ENCODE measurements around the gene FAM174C. TPM values are rescaled to one million over a fixed set of nuclear protein-coding genes. Genes with fewer than 3 reads are reported as not detected.

Gene FAM174C
- total and polyA plus RNA-seq, 10 donors = 35.8 to 134 (median 46.6) TPM

DNA sequence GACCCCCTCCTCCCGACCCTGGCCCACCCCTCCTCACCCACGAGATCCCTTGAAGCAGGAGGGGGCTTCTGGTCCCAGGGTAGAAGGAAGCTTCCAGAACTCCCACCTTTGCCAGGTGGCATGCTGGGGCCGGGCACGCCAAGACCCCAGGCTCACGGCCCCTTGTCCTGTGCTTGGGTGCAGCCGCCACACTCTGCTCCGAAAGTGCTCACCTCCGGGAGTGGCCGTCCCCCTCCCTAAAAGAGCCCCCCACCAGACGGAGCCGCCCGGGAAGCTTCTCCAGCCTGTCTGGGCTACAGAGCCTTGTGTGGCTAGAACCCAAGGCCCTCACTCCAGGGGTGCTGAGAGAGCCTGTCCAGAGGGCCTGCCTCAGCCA lies 8.6 kb downstream of the FAM174C start:
- no peak overlapping the region for H3K27ac ChIP-seq
- H3K36me3 ChIP-seq = peaks cover 0 to 19% (median 9%) of the 10 kb centered on the region in 6 donors
- TF ChIP-seq POLR2AphosphoS5 (IDR thresholded peaks at IDR 0.05) = no peak
- TF ChIP-seq, protein P1, sequence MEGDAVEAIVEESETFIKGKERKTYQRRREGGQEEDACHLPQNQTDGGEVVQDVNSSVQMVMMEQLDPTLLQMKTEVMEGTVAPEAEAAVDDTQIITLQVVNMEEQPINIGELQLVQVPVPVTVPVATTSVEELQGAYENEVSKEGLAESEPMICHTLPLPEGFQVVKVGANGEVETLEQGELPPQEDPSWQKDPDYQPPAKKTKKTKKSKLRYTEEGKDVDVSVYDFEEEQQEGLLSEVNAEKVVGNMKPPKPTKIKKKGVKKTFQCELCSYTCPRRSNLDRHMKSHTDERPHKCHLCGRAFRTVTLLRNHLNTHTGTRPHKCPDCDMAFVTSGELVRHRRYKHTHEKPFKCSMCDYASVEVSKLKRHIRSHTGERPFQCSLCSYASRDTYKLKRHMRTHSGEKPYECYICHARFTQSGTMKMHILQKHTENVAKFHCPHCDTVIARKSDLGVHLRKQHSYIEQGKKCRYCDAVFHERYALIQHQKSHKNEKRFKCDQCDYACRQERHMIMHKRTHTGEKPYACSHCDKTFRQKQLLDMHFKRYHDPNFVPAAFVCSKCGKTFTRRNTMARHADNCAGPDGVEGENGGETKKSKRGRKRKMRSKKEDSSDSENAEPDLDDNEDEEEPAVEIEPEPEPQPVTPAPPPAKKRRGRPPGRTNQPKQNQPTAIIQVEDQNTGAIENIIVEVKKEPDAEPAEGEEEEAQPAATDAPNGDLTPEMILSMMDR (IDR thresholded peaks at IDR 0.05 in 8 of 11, conservative IDR thresholded peaks at IDR 0.05 in 3 of 11) = no peak
- no peak for TF ChIP-seq POLR2A (IDR thresholded peaks at IDR 0.05)
- WGBS, 5 donors = 65 to 84% (median 82%) methylated on average over 8 to 12 of the region's 12 CpGs
- H3K9me3 ChIP-seq = no peaks in the 10 kb centered on the region
- no peak overlapping the region for H3K4me3 ChIP-seq
- no peak for DNase-seq
- intact Hi-C loops (cut with DNase I; ENCODE audit: low total_unique reads) = loop anchor here (10.0 kb wide), 1 partner anchor 91 kb away; no protein-coding TSS in a partner anchor
- H3K27me3 ChIP-seq (replicated peaks in 1 of 7) = peaks cover 4 to 62% (median 56%) of the 10 kb centered on the region in 7 donors
- peaks cover 4 to 55% (median 37%) of the 10 kb centered on the region in 6 donors for H3K4me1 ChIP-seq

DNA sequence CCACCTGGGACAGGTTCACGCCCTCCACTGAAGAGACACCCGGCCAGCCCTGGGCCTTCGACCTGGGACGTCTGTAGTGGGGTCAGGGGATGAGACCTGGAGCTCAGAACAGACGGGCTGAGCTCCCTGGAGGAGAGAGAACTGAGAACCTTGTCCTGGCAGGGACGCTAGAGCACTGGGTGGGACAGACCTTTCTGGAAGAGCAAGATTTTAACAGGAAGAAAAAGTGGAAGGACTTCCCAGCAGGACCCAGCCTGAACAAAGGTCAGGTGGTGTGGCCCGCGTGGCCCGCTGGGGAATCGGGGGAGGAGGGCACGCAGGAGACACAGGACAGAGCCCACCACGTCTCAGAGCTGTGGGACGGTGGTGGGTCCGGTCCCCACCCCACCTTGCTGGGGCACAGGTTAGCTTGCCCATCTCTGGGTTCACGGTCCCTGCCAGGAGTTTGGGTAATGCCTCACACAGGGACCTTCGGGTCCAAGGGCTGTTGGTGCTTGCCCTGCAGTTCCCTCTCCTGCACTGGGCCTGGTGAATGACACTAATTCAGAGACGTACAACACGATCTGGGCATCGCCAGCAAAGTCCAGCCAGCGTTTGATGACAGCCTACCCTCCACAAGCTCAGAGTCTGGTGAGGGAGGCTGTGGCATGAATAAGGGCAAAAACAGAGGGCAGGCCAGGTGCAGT lies 9.1 kb downstream of the FAM174C start:
- H3K36me3 ChIP-seq = peaks cover 0 to 13% (median 4%) of the 10 kb centered on the region in 6 donors
- no peak overlapping the region for H3K4me3 ChIP-seq
- H3K4me1 ChIP-seq = peaks cover 4 to 50% (median 35%) of the 10 kb centered on the region in 6 donors
- H3K27me3 ChIP-seq (replicated peaks in 1 of 7) = peaks cover 4 to 67% (median 61%) of the 10 kb centered on the region in 7 donors
- 71 to 75% (median 73%) methylated on average over 17 to 20 of the region's 20 CpGs for whole genome bisulfite sequencing, 5 donors
- DNase-seq = no peak
- no peaks in the 10 kb centered on the region for H3K9me3 ChIP-seq
- H3K27ac ChIP-seq = no peak overlapping the region
- TF ChIP-seq POLR2AphosphoS5 (IDR thresholded peaks at IDR 0.05) (no peak), POLR2A (IDR thresholded peaks at IDR 0.05) (no peak)
- TF ChIP-seq, protein P1 (IDR thresholded peaks at IDR 0.05 in 8 of 11, conservative IDR thresholded peaks at IDR 0.05 in 3 of 11) = no peak
- intact Hi-C loops (cut with DNase I; ENCODE audit: low total_unique reads) = loop anchor here (10.0 kb wide), 1 partner anchor 90 kb away; no protein-coding TSS in a partner anchor

DNA sequence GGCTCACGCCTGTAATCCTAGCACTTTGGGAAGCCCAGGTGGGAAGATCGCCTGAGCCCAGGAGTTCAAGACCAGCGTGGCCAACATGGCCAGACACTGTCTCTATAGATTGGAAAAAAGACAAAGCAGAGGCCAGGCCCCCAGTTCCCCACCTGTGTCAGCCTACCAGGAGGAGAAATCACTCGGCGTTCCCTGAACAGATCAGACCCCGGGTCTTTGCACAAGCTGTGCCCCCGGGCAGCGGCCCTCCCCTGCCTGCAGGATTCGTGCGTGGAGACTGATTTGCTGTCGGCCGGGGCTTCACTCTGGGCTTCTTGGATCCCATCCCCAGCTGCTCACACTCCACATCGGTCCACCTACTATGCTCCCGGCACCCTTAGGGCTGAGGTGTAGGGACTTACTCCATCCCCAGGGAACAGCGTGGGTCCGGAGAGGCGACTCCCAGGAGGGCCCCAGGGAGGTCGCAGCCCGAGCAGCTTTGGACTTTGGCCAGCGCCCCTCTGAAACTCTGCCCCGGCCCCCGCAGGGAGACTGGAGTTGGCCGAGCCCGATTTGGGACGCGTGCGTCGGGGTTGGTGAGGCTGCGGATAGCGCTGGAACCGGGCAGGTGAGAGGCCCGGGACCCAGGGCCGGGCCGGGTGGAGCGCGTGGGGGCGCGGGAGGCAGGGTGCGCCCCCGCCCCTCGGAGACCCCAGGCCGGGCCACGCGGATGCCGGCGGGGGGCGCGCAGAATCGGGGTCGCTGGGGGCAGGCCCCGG lies 9.8 kb downstream of the FAM174C start:
- intact Hi-C loops (cut with DNase I; ENCODE audit: low total_unique reads) = loop anchor here (10.0 kb wide), 1 partner anchor 90 kb away; no protein-coding TSS in a partner anchor
- H3K27me3 ChIP-seq (replicated peaks in 1 of 7) = peaks cover 4 to 75% (median 68%) of the 10 kb centered on the region in 7 donors
- peaks cover 0 to 6% (median under 1%) of the 10 kb centered on the region in 6 donors for H3K36me3 ChIP-seq
- DNase-seq = peak; percentile 66
- H3K4me1 ChIP-seq = peaks cover 0 to 43% (median 28%) of the 10 kb centered on the region in 6 donors
- 17 to 58% (median 23%) methylated on average over 13 to 51 of the region's 51 CpGs for WGBS, 5 donors
- H3K9me3 ChIP-seq = no peaks in the 10 kb centered on the region
- H3K27ac ChIP-seq = no peak overlapping the region
- peak overlapping the region in 1 of 8 donors; percentile 58 for H3K4me3 ChIP-seq
- TF ChIP-seq POLR2AphosphoS5 (IDR thresholded peaks at IDR 0.05) = no peak

DNA sequence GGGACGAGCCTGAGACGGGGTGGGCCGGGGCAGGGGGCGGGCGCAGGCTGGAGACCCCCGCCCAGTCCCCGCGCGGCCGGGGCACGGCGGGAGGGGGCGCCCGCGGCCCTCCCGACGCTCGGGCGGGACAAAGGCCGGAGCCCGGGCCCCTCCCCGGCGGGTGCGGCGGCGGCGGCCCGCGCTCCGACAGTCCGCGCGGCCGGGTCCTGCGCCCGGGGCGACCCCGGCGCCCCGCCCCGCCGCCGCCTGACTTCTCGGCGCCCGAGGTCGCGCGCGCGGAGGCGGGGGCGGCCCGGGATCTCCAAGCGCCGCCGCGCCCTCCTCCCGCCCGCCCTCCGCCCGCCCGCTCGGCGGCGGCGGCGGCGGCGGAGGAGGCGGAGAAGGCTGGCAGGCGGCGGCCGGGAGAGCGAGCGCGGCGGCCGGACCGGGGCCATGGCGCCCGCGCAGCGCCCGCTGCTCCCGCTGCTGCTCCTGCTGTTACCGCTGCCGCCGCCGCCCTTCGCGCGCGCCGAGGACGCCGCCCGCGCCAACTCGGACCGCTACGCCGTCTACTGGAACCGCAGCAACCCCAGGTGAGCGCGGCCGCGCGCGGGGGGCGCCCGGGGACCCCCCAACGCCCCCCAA lies 10.5 kb downstream of the FAM174C start, which contains the start of gene EFNA2:
TSS of gene EFNA2 (plus strand) at position 137 of the 624 bp plus-strand sequence. CDS start at position 433, 296 bp downstream.
- intact Hi-C loops (cut with DNase I; ENCODE audit: low total_unique reads) = loop anchor here (10.0 kb wide), 1 partner anchor 89 kb away; no protein-coding TSS in a partner anchor
- peaks cover 4 to 81% (median 75%) of the 10 kb centered on the region in 7 donors for H3K27me3 ChIP-seq (replicated peaks in 1 of 7)
- 0 to 2% (median 0%) methylated on average over 5 to 112 of the region's 113 CpGs for WGBS, 5 donors
- no peak within 1 kb of the TSS for H3K27ac ChIP-seq
- peak within 1 kb of the TSS in 1 of 8 donors; percentile 58 for H3K4me3 ChIP-seq
- H3K36me3 ChIP-seq = no peaks in the 10 kb centered on the region
- H3K9me3 ChIP-seq = no peaks in the 10 kb centered on the region
- DNase-seq = no peak
- no peak for TF ChIP-seq POLR2A (IDR thresholded peaks at IDR 0.05)
- TF ChIP-seq, protein P1 (IDR thresholded peaks at IDR 0.05 in 8 of 11, conservative IDR thresholded peaks at IDR 0.05 in 3 of 11) = no peak
- no peak for TF ChIP-seq POLR2AphosphoS5 (IDR thresholded peaks at IDR 0.05)
- H3K4me1 ChIP-seq = peaks cover 0 to 41% (median 27%) of the 10 kb centered on the region in 6 donors

Data from spleen (tissue), 11 donors.